ENCODE results near the gene GTPBP2. TPM values are rescaled to one million over a fixed set of nuclear protein-coding genes. Genes with fewer than 3 reads are reported as not detected.

The GTPBP2 gene
- total RNA-seq, 4 donors from 2014 or later: 23.7 to 67.6 (median 31.5) TPM

- Histone ChIP-seq H3K36me3 (peaks cover 87% of the 10 kb centered on the region), H3K9me3 (no peaks in the 10 kb centered on the region), H3K27me3 (no peaks in the 10 kb centered on the region), H3K27ac (no peak overlapping the region), H3K4me3 (no peak overlapping the region), H3K4me1 (peaks cover 15% of the 10 kb centered on the region)
- no peak for TF ChIP-seq EP300 (IDR thresholded peaks at IDR 0.05)
- no peak for TF ChIP-seq POLR2A (IDR thresholded peaks at IDR 0.05)
- no peak for TF ChIP-seq POLR2AphosphoS5 (IDR thresholded peaks at IDR 0.05)
- no peak for DNase-seq (ENCODE audit: low spot score in 2 of 2)
- 100% methylated on average over 2 of the region's 2 CpGs for WGBS
Observed at GRCh38 chr6:43674291-43674690, 45.2 kb upstream of the GTPBP2 start.

- 77% methylated on average over 13 of the region's 15 CpGs for WGBS
- Histone ChIP-seq H3K4me1 (peaks cover 22% of the 10 kb centered on the region), H3K27ac (no peak overlapping the region), H3K9me3 (no peaks in the 10 kb centered on the region), H3K36me3 (peaks cover 80% of the 10 kb centered on the region), H3K27me3 (no peaks in the 10 kb centered on the region), H3K4me3 (no peak overlapping the region)
- no peak for DNase-seq (ENCODE audit: low spot score in 2 of 2)
- no peak for TF ChIP-seq POLR2A (IDR thresholded peaks at IDR 0.05)
- no peak for TF ChIP-seq EP300 (IDR thresholded peaks at IDR 0.05)
- no peak for TF ChIP-seq CTCF (IDR thresholded peaks at IDR 0.05)
- no peak for TF ChIP-seq POLR2AphosphoS5 (IDR thresholded peaks at IDR 0.05)
Observed at GRCh38 chr6:43673444-43674084, 44.5 kb upstream of the GTPBP2 start.

GRCh38 chr6:43671801-43672690 is 43.0 kb upstream of the GTPBP2 start:
- H3K4me1 ChIP-seq: peaks cover 36% of the 10 kb centered on the region
- no peak for TF ChIP-seq POLR2AphosphoS5 (IDR thresholded peaks at IDR 0.05)
- TF ChIP-seq EP300 (IDR thresholded peaks at IDR 0.05): no peak
- TF ChIP-seq CTCF (IDR thresholded peaks at IDR 0.05): no peak
- TF ChIP-seq POLR2A (IDR thresholded peaks at IDR 0.05): no peak
- peaks cover 65% of the 10 kb centered on the region for H3K36me3 ChIP-seq
- no peak overlapping the region for H3K4me3 ChIP-seq
- H3K9me3 ChIP-seq: no peaks in the 10 kb centered on the region
- no peaks in the 10 kb centered on the region for H3K27me3 ChIP-seq
- 85% methylated on average over 15 of the region's 16 CpGs for WGBS
- no peak for DNase-seq (ENCODE audit: low spot score in 2 of 2)
- H3K27ac ChIP-seq: no peak overlapping the region

GRCh38 chr6:43671011-43671800 is 42.1 kb upstream of the GTPBP2 start:
- Histone ChIP-seq H3K9me3 (no peaks in the 10 kb centered on the region), H3K27ac (no peak overlapping the region), H3K4me1 (peaks cover 39% of the 10 kb centered on the region), H3K4me3 (no peak overlapping the region), H3K27me3 (no peaks in the 10 kb centered on the region), H3K36me3 (peaks cover 56% of the 10 kb centered on the region)
- no peak for TF ChIP-seq EP300 (IDR thresholded peaks at IDR 0.05)
- no peak for TF ChIP-seq POLR2A (IDR thresholded peaks at IDR 0.05)
- TF ChIP-seq CTCF (IDR thresholded peaks at IDR 0.05): no peak
- TF ChIP-seq POLR2AphosphoS5 (IDR thresholded peaks at IDR 0.05): no peak
- DNase-seq (ENCODE audit: low spot score in 2 of 2): no peak
- WGBS: 87% methylated on average over 6 of the region's 8 CpGs

- Histone ChIP-seq H3K4me3 (no peak overlapping the region), H3K4me1 (peaks cover 39% of the 10 kb centered on the region), H3K27ac (peak overlapping the region; percentile 11), H3K9me3 (no peaks in the 10 kb centered on the region), H3K27me3 (no peaks in the 10 kb centered on the region), H3K36me3 (peaks cover 50% of the 10 kb centered on the region)
- TF ChIP-seq EP300 (IDR thresholded peaks at IDR 0.05): no peak
- no peak for TF ChIP-seq POLR2A (IDR thresholded peaks at IDR 0.05)
- no peak for TF ChIP-seq CTCF (IDR thresholded peaks at IDR 0.05)
- TF ChIP-seq POLR2AphosphoS5 (IDR thresholded peaks at IDR 0.05): no peak
- DNase-seq (ENCODE audit: low spot score in 2 of 2): no peak
- WGBS: 91% methylated on average over 6 of the region's 6 CpGs
Observed at GRCh38 chr6:43670623-43670986, 41.5 kb upstream of the GTPBP2 start.
